ENCODE measurements around the gene CDKL4.

DNA sequence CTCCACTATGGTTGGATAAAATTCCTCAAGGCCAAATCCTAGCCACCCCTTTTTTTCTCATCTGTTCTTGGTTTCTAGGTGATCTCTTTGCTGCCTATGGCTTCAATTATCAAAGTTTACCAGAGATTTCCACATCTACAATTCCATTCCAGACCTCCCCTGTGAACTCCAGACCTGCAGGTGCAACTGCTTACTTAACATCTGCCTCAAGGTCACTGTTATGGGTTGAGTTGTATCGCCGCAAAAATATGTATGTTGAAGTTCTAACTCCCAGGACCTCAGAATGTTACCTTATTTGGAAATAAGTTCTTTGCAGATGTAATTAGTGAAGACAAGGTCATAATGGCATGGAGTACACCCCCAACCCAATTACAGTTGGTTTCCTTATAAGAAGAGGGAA, 62.5 kb downstream of the CDKL4 start:
- TF ChIP-seq, protein P1, sequence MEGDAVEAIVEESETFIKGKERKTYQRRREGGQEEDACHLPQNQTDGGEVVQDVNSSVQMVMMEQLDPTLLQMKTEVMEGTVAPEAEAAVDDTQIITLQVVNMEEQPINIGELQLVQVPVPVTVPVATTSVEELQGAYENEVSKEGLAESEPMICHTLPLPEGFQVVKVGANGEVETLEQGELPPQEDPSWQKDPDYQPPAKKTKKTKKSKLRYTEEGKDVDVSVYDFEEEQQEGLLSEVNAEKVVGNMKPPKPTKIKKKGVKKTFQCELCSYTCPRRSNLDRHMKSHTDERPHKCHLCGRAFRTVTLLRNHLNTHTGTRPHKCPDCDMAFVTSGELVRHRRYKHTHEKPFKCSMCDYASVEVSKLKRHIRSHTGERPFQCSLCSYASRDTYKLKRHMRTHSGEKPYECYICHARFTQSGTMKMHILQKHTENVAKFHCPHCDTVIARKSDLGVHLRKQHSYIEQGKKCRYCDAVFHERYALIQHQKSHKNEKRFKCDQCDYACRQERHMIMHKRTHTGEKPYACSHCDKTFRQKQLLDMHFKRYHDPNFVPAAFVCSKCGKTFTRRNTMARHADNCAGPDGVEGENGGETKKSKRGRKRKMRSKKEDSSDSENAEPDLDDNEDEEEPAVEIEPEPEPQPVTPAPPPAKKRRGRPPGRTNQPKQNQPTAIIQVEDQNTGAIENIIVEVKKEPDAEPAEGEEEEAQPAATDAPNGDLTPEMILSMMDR (IDR thresholded peaks at IDR 0.05), result no peak
- no peak for TF ChIP-seq POLR2AphosphoS5 (IDR thresholded peaks at IDR 0.05)
